Measurements from ENCODE around the gene ADIPOR2. TPM values are rescaled to one million over a fixed set of nuclear protein-coding genes. Genes with fewer than 3 reads are reported as not detected.

The ADIPOR2 gene
- polyA plus RNA-seq, 3 donors: 3.9 to 14.6 (median 6.2) TPM

GRCh38 chr12:1766110-1766509, 75.2 kb downstream of the ADIPOR2 start:
- intact Hi-C loops (cut with micrococcal nuclease): no loop called here

GRCh38 chr12:1767407-1768090, 76.7 kb downstream of the ADIPOR2 start:
- Histone ChIP-seq H3K79me2 (ENCODE audit: insufficient read depth, low read length) (peaks cover 60% of the 10 kb centered on the region), H4K20me1 (ENCODE audit: insufficient read depth, low read length) (peaks cover 52% of the 10 kb centered on the region), H2AFZ (ENCODE audit: insufficient read depth, low read depth, low read length, poor library complexity, severe bottlenecking) (no peak overlapping the region), H3K36me3 (replicated peaks in 1 of 2; ENCODE audit: control insufficient read depth in 1 of 2, insufficient read depth in 2 of 2, low read length in 2 of 2) (peaks cover 13 to 35% of the 10 kb centered on the region in 2 donors), H3K9ac (ENCODE audit: insufficient read depth, low read length, poor library complexity, severe bottlenecking) (no peak overlapping the region), H3K4me3 (replicated peaks in 1 of 3; ENCODE audit: low read depth in 2 of 3, low read length in 3 of 3) (no peak overlapping the region), H3K27ac (ENCODE audit: low read depth in 1 of 2, low read length in 2 of 2) (no peak overlapping the region), H3K27me3 (ENCODE audit: control insufficient read depth in 2 of 2, insufficient read depth in 2 of 2, low read length in 2 of 2) (no peaks in the 10 kb centered on the region), H3K9me3 (replicated peaks in 1 of 2; ENCODE audit: control insufficient read depth in 1 of 2, insufficient read depth in 1 of 2, low read length in 2 of 2) (no peaks in the 10 kb centered on the region), H3K4me2 (replicated peaks; ENCODE audit: extremely low read depth, low read length, poor library complexity, severe bottlenecking) (no peak overlapping the region), H3K4me1 (ENCODE audit: control insufficient read depth in 1 of 2, insufficient read depth in 2 of 2, low read length in 2 of 2) (no peaks in the 10 kb centered on the region)
- no peak for DNase-seq
- Mint-ChIP-seq H3K27me3 (ENCODE audit: low read depth in 3 of 3) (peaks cover 0 to 1% (median 0%) of the 10 kb centered on the region in 3 donors), H3K27ac (no peak overlapping the region), H3K9me3 (no peaks in the 10 kb centered on the region), H3K4me3 (no peak overlapping the region), H3K36me3 (peaks cover 15 to 31% of the 10 kb centered on the region in 2 donors), H3K4me1 (no peaks in the 10 kb centered on the region)
- intact Hi-C loops (cut with micrococcal nuclease): no loop called here
- TF ChIP-seq CTCF (IDR thresholded peaks at IDR 0.05): no peak
- no CpG with 5 or more reads among the region's 1 CpG for WGBS (ENCODE audit: insufficient coverage)

More at GRCh38 chr12:1766110-1766509, 75.2 kb downstream of the ADIPOR2 start:
- H3K4me1 ChIP-seq (ENCODE audit: control insufficient read depth in 1 of 2, insufficient read depth in 2 of 2, low read length in 2 of 2): no peaks in the 10 kb centered on the region
- Mint-ChIP-seq H3K4me1 (no peaks in the 10 kb centered on the region), H3K4me3 (no peak overlapping the region), H3K27me3 (ENCODE audit: low read depth in 3 of 3) (peaks cover 0 to 1% (median 0%) of the 10 kb centered on the region in 3 donors), H3K27ac (peak overlapping the region in 1 of 7 donors; percentile 55), H3K36me3 (peaks cover 19 to 28% of the 10 kb centered on the region in 2 donors), H3K9me3 (no peaks in the 10 kb centered on the region)
- peaks cover 11 to 42% of the 10 kb centered on the region in 2 donors for H3K36me3 ChIP-seq (replicated peaks in 1 of 2; ENCODE audit: control insufficient read depth in 1 of 2, insufficient read depth in 2 of 2, low read length in 2 of 2)
- no peak for DNase-seq
- no peak overlapping the region for H3K4me2 ChIP-seq (replicated peaks; ENCODE audit: extremely low read depth, low read length, poor library complexity, severe bottlenecking)
- peaks cover 71% of the 10 kb centered on the region for H3K79me2 ChIP-seq (ENCODE audit: insufficient read depth, low read length)
- WGBS (ENCODE audit: insufficient coverage): 100% methylated on average over 1 of the region's 1 CpG
- TF ChIP-seq CTCF (IDR thresholded peaks at IDR 0.05): no peak
- peaks cover 61% of the 10 kb centered on the region for H4K20me1 ChIP-seq (ENCODE audit: insufficient read depth, low read length)
- H3K27ac ChIP-seq (ENCODE audit: low read depth in 1 of 2, low read length in 2 of 2): no peak overlapping the region
- no peaks in the 10 kb centered on the region for H3K9me3 ChIP-seq (replicated peaks in 1 of 2; ENCODE audit: control insufficient read depth in 1 of 2, insufficient read depth in 1 of 2, low read length in 2 of 2)
- H3K4me3 ChIP-seq (replicated peaks in 1 of 3; ENCODE audit: low read depth in 2 of 3, low read length in 3 of 3): no peak overlapping the region
- no peak overlapping the region for H2AFZ ChIP-seq (ENCODE audit: insufficient read depth, low read depth, low read length, poor library complexity, severe bottlenecking)
- no peaks in the 10 kb centered on the region for H3K27me3 ChIP-seq (ENCODE audit: control insufficient read depth in 2 of 2, insufficient read depth in 2 of 2, low read length in 2 of 2)
- no peak overlapping the region for H3K9ac ChIP-seq (ENCODE audit: insufficient read depth, low read length, poor library complexity, severe bottlenecking)
